GM19467 (cell line): ENCODE data around the gene TRPV2.

Source experiments
- ATAC-seq: cut with Tn5 transposase; IDR thresholded peaks from one replicate; pipeline ENCODE4 v1.9.1; 2021; ENCODE audit warnings: mild to moderate bottlenecking, moderate library complexity; ENCODE audit not compliant: unreplicated experiment

The TRPV2 gene

GRCh38 chr17:16473044-16474011 is 58.0 kb downstream of the TRPV2 start:
- no peak for ATAC-seq

DNA sequence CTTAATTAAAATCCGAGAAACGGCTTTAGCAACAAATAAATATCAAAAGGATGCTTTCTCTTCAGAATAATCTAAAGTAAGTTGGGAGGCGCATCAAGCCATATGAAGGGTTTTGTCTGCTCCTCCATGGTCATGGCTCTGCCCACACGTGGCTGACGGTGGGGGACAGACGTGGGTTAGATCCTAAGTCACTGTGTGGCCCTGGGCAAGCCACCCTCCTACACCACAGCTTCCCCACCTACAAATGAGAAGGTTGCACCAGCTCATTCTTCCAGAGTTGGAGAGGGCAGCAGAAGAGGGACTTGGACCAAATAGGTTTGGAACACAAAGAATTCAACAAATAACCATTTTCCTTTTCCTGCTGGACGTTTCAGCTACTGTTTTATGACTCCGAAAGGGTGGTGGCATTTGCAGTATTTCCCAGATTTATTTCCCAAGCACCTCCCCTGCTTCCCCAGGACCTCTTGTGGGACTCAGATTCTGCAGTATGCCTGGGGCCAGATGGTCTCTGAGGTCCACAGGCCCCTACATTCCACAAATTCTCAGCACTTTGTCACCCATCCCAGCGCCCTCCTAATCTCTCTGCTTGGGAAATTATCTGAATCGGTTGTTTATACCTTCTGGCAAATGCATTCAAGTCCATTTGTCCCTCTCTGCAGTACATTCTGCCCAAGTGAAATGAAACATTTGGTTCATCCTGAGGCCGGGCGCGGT is 58.8 kb downstream of the TRPV2 start:
- ATAC-seq = no peak

GRCh38 chr17:16475179-16475704 is 59.9 kb downstream of the TRPV2 start:
- ATAC-seq = no peak

- ATAC-seq = no peak
Measured at GRCh38 chr17:16477255-16477654, 61.9 kb downstream of the TRPV2 start.

DNA sequence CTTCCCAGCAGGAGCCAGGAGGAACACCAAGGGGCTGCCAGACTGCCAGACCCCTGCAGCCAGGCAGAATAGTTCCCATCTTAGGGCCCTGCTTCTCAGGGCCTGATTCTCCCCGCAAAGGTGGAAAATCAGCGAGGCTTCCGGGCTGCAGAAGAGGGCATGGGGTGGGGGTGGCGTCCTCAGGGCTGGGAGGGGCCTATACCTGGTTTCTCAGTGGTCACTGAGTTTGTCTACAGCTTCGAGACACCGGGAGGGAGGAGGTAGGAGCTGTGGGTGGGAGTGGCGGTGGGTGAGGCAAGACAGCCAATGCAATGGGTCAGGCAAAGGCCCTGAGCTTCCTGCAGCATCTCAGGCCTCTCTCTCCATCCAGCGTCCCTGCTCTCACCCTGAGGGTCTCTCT is 62.3 kb downstream of the TRPV2 start:
- no peak for ATAC-seq

DNA sequence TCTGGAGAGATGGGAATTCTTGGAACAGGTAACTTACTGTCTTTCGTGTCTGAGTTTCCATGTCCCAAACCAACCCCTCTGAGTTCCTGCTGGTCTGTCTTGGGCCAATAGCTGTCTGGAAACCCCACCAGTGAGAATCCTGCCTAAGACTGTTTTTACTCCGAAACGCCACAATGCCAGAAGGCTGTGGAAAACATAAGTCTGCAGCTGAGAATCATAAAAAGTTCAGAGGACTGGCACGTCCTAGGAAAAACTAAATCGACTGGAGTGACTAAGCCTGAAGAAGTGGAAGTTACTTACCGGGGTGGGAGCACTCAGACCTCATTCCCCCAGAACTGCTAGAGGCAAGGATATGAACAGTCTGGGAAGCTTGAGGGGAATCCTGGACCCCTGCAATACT is 63.3 kb downstream of the TRPV2 start:
- no peak for ATAC-seq

GRCh38 chr17:16479264-16479663 is 63.9 kb downstream of the TRPV2 start:
- no peak for ATAC-seq

DNA sequence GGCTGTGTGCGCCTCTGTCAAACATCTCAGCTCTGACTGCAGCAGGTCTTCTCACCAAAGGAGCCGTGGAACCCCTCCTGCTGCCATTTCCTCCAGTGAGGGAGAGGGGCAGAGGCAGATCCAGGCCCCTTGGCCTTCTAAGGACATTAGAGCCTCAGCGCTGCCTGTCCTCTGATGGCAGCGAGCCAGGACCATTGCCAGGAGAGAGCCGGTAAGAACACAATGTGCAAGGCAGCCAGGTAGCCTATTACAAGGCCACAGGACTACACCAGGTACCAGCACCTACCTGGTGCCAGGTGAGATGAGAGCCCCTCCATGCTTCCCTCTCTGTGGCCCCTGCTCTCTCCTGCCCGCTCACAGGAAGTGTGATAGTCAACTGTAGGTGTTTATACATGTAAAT is 65.6 kb downstream of the TRPV2 start:
- ATAC-seq = no peak

DNA sequence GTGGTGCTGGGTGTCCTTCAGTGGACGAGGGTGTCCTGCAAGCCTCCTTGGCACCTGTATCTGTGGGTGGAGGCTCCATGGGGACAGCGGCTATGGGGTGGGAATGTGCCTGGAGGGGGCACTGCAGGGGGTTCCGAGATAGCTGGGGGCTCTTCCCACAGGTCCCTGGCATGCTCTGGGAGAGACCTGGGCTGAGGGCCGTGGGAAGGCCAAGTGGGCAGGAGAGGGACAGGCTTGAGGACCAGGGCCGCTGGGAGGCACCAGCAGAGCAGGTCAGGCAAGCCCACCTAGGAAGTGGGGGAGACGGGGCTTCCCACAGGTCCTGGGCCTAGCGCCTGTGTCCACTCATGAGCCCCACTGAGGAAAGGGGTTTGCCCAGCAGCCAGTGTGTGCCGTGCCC is 66.9 kb downstream of the TRPV2 start:
- ATAC-seq = no peak

DNA sequence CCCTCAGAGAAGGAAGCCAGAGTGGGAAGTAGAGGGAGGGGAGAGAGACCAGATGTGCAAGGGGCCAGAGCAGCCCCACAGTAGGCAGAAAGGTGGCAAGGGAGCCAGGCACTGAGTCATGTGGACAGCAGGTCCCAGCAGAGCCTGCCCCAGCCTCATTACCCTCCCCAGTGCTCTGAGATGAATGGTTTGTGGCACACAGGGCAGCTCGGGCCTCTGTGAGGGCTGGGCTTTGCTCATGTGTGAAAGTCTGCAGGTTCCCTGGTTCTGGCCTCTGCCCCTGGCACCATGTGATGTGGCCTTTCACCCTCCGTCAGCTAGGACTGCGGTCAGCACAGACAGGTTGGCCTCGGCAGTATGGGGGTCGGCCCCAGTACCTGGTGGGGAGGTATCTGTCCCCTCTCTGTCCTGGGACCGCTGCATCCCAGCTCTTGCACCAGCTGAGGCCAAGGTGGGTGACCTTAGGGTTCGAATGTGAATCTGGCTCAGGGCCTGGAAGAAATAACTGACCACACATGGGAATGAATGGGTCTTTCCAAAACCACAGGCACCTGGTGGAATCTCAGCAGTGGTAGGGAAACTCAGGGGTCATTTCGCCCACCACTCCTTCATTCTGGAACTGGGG is 67.8 kb downstream of the TRPV2 start:
- ATAC-seq = no peak

GRCh38 chr17:16484445-16485175 is 69.2 kb downstream of the TRPV2 start:
- no peak for ATAC-seq
